ENCODE data around the gene EXOC4.

- TF ChIP-seq CTCF (conservative IDR thresholded peaks at IDR 0.05) (no peak), ZFX (IDR thresholded peaks at IDR 0.05) (no peak)
These were observed 497.4 kb downstream of the EXOC4 start for GRCh38 chr7:133750287-133750686.
